Measurements from ENCODE around the gene ZNF407.

GRCh38 chr18:74995419-74995736, 397.7 kb downstream of the ZNF407 start:
- no peak for TF ChIP-seq CTCF (IDR thresholded peaks at IDR 0.05; ENCODE audit: borderline replicate concordance, extremely low read depth, low read length, poor library complexity, severe bottlenecking)
- TF ChIP-seq EZH2 (IDR thresholded peaks at IDR 0.05; ENCODE audit: borderline replicate concordance, low read depth, low read length, severe bottlenecking) = no peak

Measured in DND-41 (cell line).